MV-4-11 (cell line): ENCODE measurements around the gene CAPN13.
"Not testable (repeated sequence)": the region's sequence is repeated elsewhere in the genome, so short reads cannot be mapped to it uniquely, and the experiment has no call there.

ENCODE experiments used
- DNase-seq: peaks from one replicate; lab custom pipeline; 2025; lab: John Stamatoyannopoulos, UW

Gene CAPN13

GRCh38 chr2:30705056-30705455, 102.2 kb downstream of the CAPN13 start:
- DNase-seq: no peak

- no peak for DNase-seq
These were observed 102.8 kb downstream of the CAPN13 start for GRCh38 chr2:30704309-30705020.

- DNase-seq: peak; percentile 95
These were observed 104.6 kb downstream of the CAPN13 start for GRCh38 chr2:30702694-30703093.

- DNase-seq: peak; percentile 3
These were observed 105.5 kb downstream of the CAPN13 start for GRCh38 chr2:30701782-30702181.

GRCh38 chr2:30697242-30698103, 109.8 kb downstream of the CAPN13 start:
- not testable (repeated sequence) for DNase-seq

- DNase-seq: no peak
These were observed 111.5 kb downstream of the CAPN13 start for GRCh38 chr2:30695749-30696148.

GRCh38 chr2:30694286-30695055, 112.8 kb downstream of the CAPN13 start:
- DNase-seq: no peak

- no peak for DNase-seq
These were observed 113.4 kb downstream of the CAPN13 start for GRCh38 chr2:30693821-30694281.

- DNase-seq: peak; percentile 38
These were observed 114.4 kb downstream of the CAPN13 start for GRCh38 chr2:30692829-30693275.

GRCh38 chr2:30691948-30692828, 115.1 kb downstream of the CAPN13 start:
- no peak for DNase-seq

- DNase-seq: no peak
These were observed 115.9 kb downstream of the CAPN13 start for GRCh38 chr2:30691091-30691947.

- DNase-seq: no peak
These were observed 117.1 kb downstream of the CAPN13 start for GRCh38 chr2:30690126-30690561.

GRCh38 chr2:30689496-30690125, 117.6 kb downstream of the CAPN13 start:
- DNase-seq: no peak

- no peak for DNase-seq
These were observed 118.3 kb downstream of the CAPN13 start for GRCh38 chr2:30688956-30689401.

GRCh38 chr2:30686669-30687068, 120.6 kb downstream of the CAPN13 start:
- DNase-seq: no peak

GRCh38 chr2:30686000-30686399, 121.2 kb downstream of the CAPN13 start:
- DNase-seq: no peak

- DNase-seq: no peak
These were observed 122.2 kb downstream of the CAPN13 start for GRCh38 chr2:30684996-30685395.

- no peak for DNase-seq
These were observed 122.7 kb downstream of the CAPN13 start for GRCh38 chr2:30684516-30684915.

- DNase-seq: no peak
These were observed 123.2 kb downstream of the CAPN13 start for GRCh38 chr2:30684026-30684425.
